ENCODE measurements around the gene R3HCC1L.

DNA sequence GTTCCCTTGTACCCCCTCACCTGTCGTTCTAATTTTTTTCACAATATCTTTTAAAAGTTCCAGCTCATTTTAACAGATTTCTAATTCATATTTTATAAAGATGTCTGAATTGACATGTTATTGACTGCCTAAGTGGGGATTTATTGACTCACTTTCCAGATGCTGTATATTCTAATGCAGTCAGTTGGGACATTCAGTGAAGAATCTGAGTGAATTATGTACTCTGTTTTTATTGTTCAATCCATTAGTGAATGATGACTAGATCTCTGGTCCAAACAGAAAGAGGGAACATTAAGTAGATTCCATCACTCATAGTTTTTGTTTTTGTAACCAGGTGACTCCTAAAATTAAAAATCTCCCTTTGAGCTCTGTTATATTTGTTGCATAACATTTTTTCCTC, 79.3 kb downstream of the R3HCC1L start:
- TF ChIP-seq CTCF (IDR thresholded peaks at IDR 0.05) (no peak), POLR2A (IDR thresholded peaks at IDR 0.05) (no peak)

Data from thyroid gland (tissue), 4 donors.